Coronary artery (tissue), 2 donors: ENCODE measurements around the gene FRMD5.
A peak's percentile ranks its signal among the peaks of the same experiment; 100 is the strongest.

ENCODE experiments used
- DNase-seq: peaks from one replicate; pipeline ENCODE4 v3.0.0-alpha.2; 2017; ENCODE audit warnings: low spot score
- H3K27ac ChIP-seq, 2 donors: fragments of 200-600 bp; sonication (generic); one replicate each; pipeline ENCODE4 v1.5.1; 2016 to 2019
- H3K4me3 ChIP-seq: fragments of 200-600 bp; sonication (generic); 2 replicates; pipeline ENCODE4 v1.5.1; 2016; ENCODE audit warnings: mild to moderate bottlenecking, moderate library complexity
- CTCF ChIP-seq: fragments of 200-600 bp; sonication (generic); IDR thresholded peaks from one replicate; pipeline ENCODE4 v1.5.1; 2019; ENCODE audit warnings: antibody characterized with exemption

FRMD5 gene

GRCh38 chr15:44069489-44069888, 125.6 kb downstream of the FRMD5 start:
- DNase-seq = no peak
- H3K27ac ChIP-seq = no peak overlapping the region
- no peak for TF ChIP-seq CTCF
- no peak overlapping the region for H3K4me3 ChIP-seq

DNA sequence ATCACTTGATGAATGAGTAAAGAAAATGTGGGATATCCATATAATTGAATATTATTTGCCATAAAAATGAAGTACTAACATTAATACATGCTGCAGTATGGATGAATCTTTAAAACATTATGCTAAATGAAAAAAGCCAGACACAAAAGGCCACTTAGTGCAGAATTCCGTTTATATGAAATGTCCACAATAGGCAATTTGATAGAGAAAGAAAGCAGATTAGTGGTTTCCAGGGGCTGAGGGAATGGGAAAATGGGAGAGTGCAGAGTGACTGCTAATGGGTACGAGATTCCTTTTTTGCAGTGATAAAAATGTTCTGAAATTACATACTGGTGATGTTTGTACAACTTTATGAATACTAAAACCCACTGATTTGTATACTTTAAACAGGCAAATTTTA, 126.7 kb downstream of the FRMD5 start:
- Histone ChIP-seq H3K27ac (no peak overlapping the region), H3K4me3 (no peak overlapping the region)
- no peak for TF ChIP-seq CTCF
- DNase-seq = no peak

DNA sequence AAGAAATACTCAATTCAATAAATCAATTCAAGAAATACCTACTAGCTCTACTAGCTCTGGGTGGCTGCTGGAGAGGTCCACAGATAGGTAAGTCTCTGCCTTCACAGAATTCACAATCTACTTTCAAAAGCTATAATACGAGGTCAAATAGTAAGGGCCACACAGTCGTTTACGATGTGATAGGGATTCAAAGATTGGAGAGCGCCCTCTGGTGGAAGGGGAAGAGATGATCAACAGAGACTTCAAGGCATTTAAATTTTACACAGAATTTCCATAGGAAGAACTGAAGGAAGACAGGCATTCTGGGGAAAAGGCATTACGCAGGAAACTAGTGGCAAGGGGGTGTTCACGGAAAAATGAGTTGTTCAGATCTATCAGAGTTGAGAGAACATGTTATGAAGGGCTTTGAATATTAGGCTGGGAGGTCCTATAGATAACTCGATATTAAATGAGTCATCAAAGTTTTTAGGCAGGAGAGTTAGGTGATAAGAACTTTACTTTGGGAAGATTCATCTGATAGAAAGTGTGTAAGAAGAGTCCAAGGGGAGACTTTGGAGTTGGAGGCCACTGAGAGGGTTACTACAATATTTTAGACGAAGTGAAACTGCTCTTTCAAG, 128.8 kb downstream of the FRMD5 start:
- no peak for DNase-seq
- peak; percentile 43 for TF ChIP-seq CTCF
- H3K4me3 ChIP-seq = no peak overlapping the region
- no peak overlapping the region for H3K27ac ChIP-seq

GRCh38 chr15:44064706-44065105, 130.4 kb downstream of the FRMD5 start:
- no peak for TF ChIP-seq CTCF
- Histone ChIP-seq H3K27ac (no peak overlapping the region), H3K4me3 (no peak overlapping the region)
- DNase-seq = no peak

DNA sequence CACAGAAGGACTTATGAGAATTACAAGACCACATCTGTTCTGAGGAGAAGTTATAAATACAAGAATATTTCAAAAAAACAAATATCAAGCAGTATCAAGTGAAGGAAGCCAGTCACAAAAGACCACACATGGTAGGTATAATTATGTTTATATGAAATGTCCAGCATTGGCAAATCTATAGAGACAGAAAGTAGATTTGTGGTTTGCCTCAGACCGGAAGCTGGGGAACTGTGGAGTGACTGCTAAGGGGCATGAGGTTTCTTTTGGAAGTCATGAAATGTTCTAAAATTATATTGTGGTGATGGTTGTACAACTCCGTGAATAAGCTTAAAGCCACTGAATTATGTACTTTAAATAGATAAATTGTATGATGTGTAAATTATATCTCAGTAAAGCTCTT, 136.9 kb downstream of the FRMD5 start:
- no peak for TF ChIP-seq CTCF
- no peak overlapping the region for H3K4me3 ChIP-seq
- DNase-seq = no peak
- no peak overlapping the region for H3K27ac ChIP-seq

DNA sequence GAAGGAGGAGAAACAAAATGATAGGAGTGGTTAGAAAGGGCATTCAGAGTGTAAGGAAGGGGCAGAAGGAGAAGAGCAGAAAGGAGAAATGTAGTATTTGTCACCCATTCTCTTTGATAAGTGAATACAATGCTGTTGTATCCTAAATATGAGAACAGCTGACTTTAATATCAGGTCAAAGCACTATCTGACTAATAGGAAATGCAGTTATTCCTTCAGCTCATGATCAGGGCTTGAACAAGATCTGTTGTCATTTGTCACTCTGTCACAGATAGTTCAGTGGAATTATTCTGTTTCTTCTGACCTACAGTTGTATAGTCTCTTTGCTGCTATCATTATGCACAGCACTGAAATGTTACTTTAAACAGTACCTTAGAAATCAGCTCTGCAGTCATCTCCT, 149.4 kb downstream of the FRMD5 start:
- TF ChIP-seq CTCF = no peak
- no peak for DNase-seq
- H3K27ac ChIP-seq = no peak overlapping the region
- no peak overlapping the region for H3K4me3 ChIP-seq

- DNase-seq = no peak
- Histone ChIP-seq H3K4me3 (no peak overlapping the region), H3K27ac (no peak overlapping the region)
- TF ChIP-seq CTCF = no peak
Observed at GRCh38 chr15:44045217-44045616, 149.9 kb downstream of the FRMD5 start.
